GM10847 (cell line): Measurements from ENCODE around the gene XPR1.

ENCODE experiments used
- POLR2A ChIP-seq: IDR thresholded peaks from 2 replicates; pipeline ENCODE4 v1.6.1; 2011; ENCODE audit not compliant: insufficient read length; ENCODE audit errors: extremely low read depth

XPR1 gene

GRCh38 chr1:180731131-180731530 is 99.3 kb downstream of the XPR1 start:
- no peak for TF ChIP-seq POLR2A

GRCh38 chr1:180732866-180733265 is 101.0 kb downstream of the XPR1 start:
- TF ChIP-seq POLR2A = no peak

- TF ChIP-seq POLR2A = no peak
These were observed 102.5 kb downstream of the XPR1 start for GRCh38 chr1:180734366-180734765.

GRCh38 chr1:180742663-180743062 is 110.8 kb downstream of the XPR1 start:
- no peak for TF ChIP-seq POLR2A

GRCh38 chr1:180743868-180744267 is 112.0 kb downstream of the XPR1 start:
- no peak for TF ChIP-seq POLR2A

- no peak for TF ChIP-seq POLR2A
These were observed 113.3 kb downstream of the XPR1 start for GRCh38 chr1:180745098-180745497.

GRCh38 chr1:180751921-180752320 is 120.1 kb downstream of the XPR1 start:
- no peak for TF ChIP-seq POLR2A

- TF ChIP-seq POLR2A = no peak
These were observed 122.6 kb downstream of the XPR1 start for GRCh38 chr1:180754453-180754852.

- TF ChIP-seq POLR2A = no peak
These were observed 125.8 kb downstream of the XPR1 start for GRCh38 chr1:180757657-180758056.

- no peak for TF ChIP-seq POLR2A
These were observed 131.0 kb downstream of the XPR1 start for GRCh38 chr1:180762796-180763195.

GRCh38 chr1:180765151-180765550 is 133.3 kb downstream of the XPR1 start:
- TF ChIP-seq POLR2A = no peak

GRCh38 chr1:180769889-180770288 is 138.1 kb downstream of the XPR1 start:
- TF ChIP-seq POLR2A = no peak

- no peak for TF ChIP-seq POLR2A
These were observed 141.5 kb downstream of the XPR1 start for GRCh38 chr1:180773210-180773865.

- TF ChIP-seq POLR2A = no peak
These were observed 144.0 kb downstream of the XPR1 start for GRCh38 chr1:180775801-180776200.

GRCh38 chr1:180777072-180777689 is 145.4 kb downstream of the XPR1 start:
- no peak for TF ChIP-seq POLR2A

- no peak for TF ChIP-seq POLR2A
These were observed 147.1 kb downstream of the XPR1 start for GRCh38 chr1:180778782-180779398.
